ENCODE data around the gene EBI3. TPM values are rescaled to one million over a fixed set of nuclear protein-coding genes. Genes with fewer than 3 reads are reported as not detected.

EBI3 gene
- total RNA-seq, 2 donors from 2014 or later: not detected

GRCh38 chr19:4213116-4213515 is 16.2 kb upstream of the EBI3 start:
- no peak overlapping the region for H3K9ac ChIP-seq (ENCODE audit: extremely low read depth, low read length, poor library complexity, severe bottlenecking)
- no peaks in the 10 kb centered on the region for H3K27me3 ChIP-seq (ENCODE audit: control insufficient read depth, insufficient read depth, low read length, poor library complexity, severe bottlenecking)
- no peaks in the 10 kb centered on the region for H3K36me3 ChIP-seq (ENCODE audit: control insufficient read depth, insufficient read depth, low read length)
- H3K27ac Mint-ChIP-seq: no peak overlapping the region
- H3K27me3 Mint-ChIP-seq (ENCODE audit: insufficient read depth): peaks cover 7% of the 10 kb centered on the region
- H3K9me3 Mint-ChIP-seq: peaks cover 3% of the 10 kb centered on the region
- no peaks in the 10 kb centered on the region for H3K4me1 Mint-ChIP-seq
- H3K27ac ChIP-seq (ENCODE audit: low read depth, low read length): no peak overlapping the region
- no peaks in the 10 kb centered on the region for H3K4me1 ChIP-seq (ENCODE audit: control insufficient read depth, insufficient read depth, low read length)
- DNase-seq: no peak
- H3K4me3 Mint-ChIP-seq: no peak overlapping the region
- no peaks in the 10 kb centered on the region for H3K36me3 Mint-ChIP-seq (ENCODE audit: low read depth)
- no peaks in the 10 kb centered on the region for H3K9me3 ChIP-seq (ENCODE audit: control insufficient read depth, low read length)
- no peak overlapping the region for H3K4me3 ChIP-seq (ENCODE audit: low read length)
- WGBS, 2 experiments (ENCODE audit: insufficient coverage in 1 of 2, insufficient read length in 1 of 2): 87 to 100% methylated on average over 2 to 3 of the region's 3 CpGs
- no peak for TF ChIP-seq CTCF (conservative IDR thresholded peaks at IDR 0.05)

- TF ChIP-seq CTCF (conservative IDR thresholded peaks at IDR 0.05): no peak
- Mint-ChIP-seq H3K4me3 (no peak overlapping the region), H3K9me3 (peaks cover 3% of the 10 kb centered on the region), H3K27ac (no peak overlapping the region), H3K36me3 (ENCODE audit: low read depth) (no peaks in the 10 kb centered on the region), H3K27me3 (ENCODE audit: insufficient read depth) (peaks cover 7% of the 10 kb centered on the region), H3K4me1 (no peaks in the 10 kb centered on the region)
- Histone ChIP-seq H3K4me1 (ENCODE audit: control insufficient read depth, insufficient read depth, low read length) (no peaks in the 10 kb centered on the region), H3K36me3 (ENCODE audit: control insufficient read depth, insufficient read depth, low read length) (no peaks in the 10 kb centered on the region), H3K27me3 (ENCODE audit: control insufficient read depth, insufficient read depth, low read length, poor library complexity, severe bottlenecking) (no peaks in the 10 kb centered on the region), H3K9me3 (ENCODE audit: control insufficient read depth, low read length) (no peaks in the 10 kb centered on the region), H3K27ac (ENCODE audit: low read depth, low read length) (no peak overlapping the region), H3K4me3 (ENCODE audit: low read length) (no peak overlapping the region), H3K9ac (ENCODE audit: extremely low read depth, low read length, poor library complexity, severe bottlenecking) (no peak overlapping the region)
- no peak for DNase-seq
- WGBS, 2 experiments (ENCODE audit: insufficient coverage in 1 of 2, insufficient read length in 1 of 2): 90 to 93% methylated on average over 3 to 9 of the region's 10 CpGs
Observed at GRCh38 chr19:4215807-4216206, 13.5 kb upstream of the EBI3 start.

- H3K27me3 Mint-ChIP-seq (ENCODE audit: insufficient read depth): peaks cover 7% of the 10 kb centered on the region
- DNase-seq: no peak
- no peak overlapping the region for H3K4me3 Mint-ChIP-seq
- no peak overlapping the region for H3K9ac ChIP-seq (ENCODE audit: extremely low read depth, low read length, poor library complexity, severe bottlenecking)
- no peak overlapping the region for H3K27ac ChIP-seq (ENCODE audit: low read depth, low read length)
- H3K4me3 ChIP-seq (ENCODE audit: low read length): no peak overlapping the region
- H3K36me3 ChIP-seq (ENCODE audit: control insufficient read depth, insufficient read depth, low read length): no peaks in the 10 kb centered on the region
- no peaks in the 10 kb centered on the region for H3K9me3 ChIP-seq (ENCODE audit: control insufficient read depth, low read length)
- no peaks in the 10 kb centered on the region for H3K4me1 ChIP-seq (ENCODE audit: control insufficient read depth, insufficient read depth, low read length)
- H3K27ac Mint-ChIP-seq: no peak overlapping the region
- TF ChIP-seq CTCF (conservative IDR thresholded peaks at IDR 0.05): no peak
- no peaks in the 10 kb centered on the region for H3K4me1 Mint-ChIP-seq
- WGBS, 2 experiments (ENCODE audit: insufficient coverage in 1 of 2, insufficient read length in 1 of 2): 77 to 80% methylated on average over 5 to 6 of the region's 6 CpGs
- peaks cover 3% of the 10 kb centered on the region for H3K9me3 Mint-ChIP-seq
- no peaks in the 10 kb centered on the region for H3K36me3 Mint-ChIP-seq (ENCODE audit: low read depth)
- H3K27me3 ChIP-seq (ENCODE audit: control insufficient read depth, insufficient read depth, low read length, poor library complexity, severe bottlenecking): no peaks in the 10 kb centered on the region
Observed at GRCh38 chr19:4216846-4217245, 12.5 kb upstream of the EBI3 start.
